GM04503 (cell line): Measurements from ENCODE around the gene DNASE1L2.
"Not testable (repeated sequence)": the region's sequence is repeated elsewhere in the genome, so short reads cannot be mapped to it uniquely, and the experiment has no call there.

Experiments
- DNase-seq: peaks from one replicate; pipeline ENCODE4 v3.0.0-alpha.2; 2012; ENCODE audit warnings: low read depth

The DNASE1L2 gene

GRCh38 chr16:2236337-2237101 is at the start of gene DNASE1L2:
Gene DNASE1L2 (plus strand): TSS chr16:2236444. CDS start chr16:2236817, 373 bp downstream.
- no peak for DNase-seq

DNA sequence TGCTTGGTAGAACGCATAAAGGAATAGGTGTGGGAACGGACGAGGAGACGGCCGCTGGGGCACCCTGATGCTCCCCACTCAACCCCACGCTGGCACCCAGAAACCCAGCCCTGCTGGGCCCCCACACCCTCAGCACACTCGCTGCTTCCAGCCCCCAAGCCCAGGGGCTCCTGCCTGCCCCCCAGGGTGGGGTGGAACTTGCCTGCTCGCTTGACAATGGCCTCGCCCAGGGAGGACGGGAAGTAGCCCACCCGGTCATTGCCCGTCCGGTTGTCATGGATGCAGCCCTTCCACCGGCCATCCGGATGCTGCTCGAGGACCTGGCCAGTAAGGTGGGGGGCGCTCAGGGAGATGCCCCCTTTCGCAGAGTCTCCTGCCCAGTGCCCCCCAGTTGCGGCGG is 49.7 kb upstream of the DNASE1L2 start:
- DNase-seq: no peak

DNA sequence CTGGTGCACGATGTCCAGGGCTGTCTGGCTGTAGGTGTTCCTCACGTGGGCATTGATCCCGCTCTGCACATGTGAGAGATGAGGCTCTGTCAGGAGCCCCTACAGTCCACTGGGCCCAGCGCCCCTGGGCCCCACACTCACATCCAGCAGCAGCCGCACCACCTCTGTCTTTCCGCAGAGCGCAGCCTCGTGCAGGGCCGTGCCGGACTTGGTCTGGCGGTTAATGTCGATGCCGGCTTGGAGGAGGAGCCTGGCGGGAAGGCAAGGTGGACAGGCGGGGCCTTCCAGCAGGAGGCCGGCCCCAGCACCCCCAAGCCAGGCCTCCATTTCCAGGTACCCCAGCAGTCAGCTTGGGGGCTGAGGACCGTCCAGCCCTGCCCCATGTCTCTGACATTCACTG is 49.0 kb upstream of the DNASE1L2 start:
- no peak for DNase-seq

DNA sequence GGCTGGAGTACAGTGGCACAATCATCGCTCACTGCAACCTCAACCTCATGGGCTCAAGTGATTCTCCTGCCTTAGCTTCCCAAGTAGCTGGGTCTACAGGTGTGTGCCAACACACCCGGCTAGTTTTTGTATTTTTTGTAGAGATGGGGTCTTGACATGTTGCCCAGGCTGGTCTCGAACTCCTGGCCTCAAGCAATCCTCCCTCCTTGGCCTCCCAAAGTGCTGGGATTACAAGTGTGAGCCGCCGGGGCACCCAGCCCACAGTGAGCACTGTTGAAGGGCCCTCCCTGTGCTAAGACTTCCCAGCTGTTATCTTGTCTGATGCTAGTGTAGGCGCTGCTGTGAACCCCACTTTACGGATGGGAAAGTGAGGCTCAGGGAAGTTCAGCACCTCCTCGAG is 47.8 kb upstream of the DNASE1L2 start:
- no peak for DNase-seq

GRCh38 chr16:2189252-2189893 is 46.9 kb upstream of the DNASE1L2 start:
- DNase-seq: no peak

DNA sequence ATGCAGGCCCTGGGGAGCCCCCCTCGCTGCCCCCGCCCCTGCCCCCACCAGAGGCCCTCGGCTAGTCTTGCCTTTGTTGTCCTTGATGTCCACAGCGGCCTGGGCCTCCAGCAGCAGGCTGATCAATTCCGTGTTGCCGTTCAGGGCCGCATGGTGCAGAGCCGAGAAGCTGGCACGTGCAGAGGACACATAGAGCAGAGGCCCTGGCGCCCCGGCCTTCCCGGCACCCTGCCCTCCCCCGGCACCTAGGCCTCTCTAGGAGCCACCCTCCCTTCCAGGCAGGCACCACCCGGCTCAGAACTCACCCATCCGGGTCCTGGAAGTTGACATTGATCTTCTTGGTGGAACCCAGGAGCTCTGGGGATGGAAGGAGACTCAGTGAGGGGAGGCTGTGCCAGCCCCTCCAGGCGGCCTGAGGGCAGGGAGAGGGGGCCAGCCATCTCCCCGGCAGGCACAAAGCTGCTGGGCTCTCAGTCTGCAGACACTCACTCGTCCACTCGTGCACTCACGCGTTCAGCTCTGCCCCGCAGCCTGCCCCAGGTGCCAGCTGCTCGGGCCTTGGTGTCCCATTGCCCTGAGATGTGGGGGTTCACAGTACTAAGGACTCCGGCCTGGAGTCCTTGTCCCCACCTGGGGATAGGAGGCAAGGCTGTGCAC is 46.1 kb upstream of the DNASE1L2 start:
- DNase-seq: no peak

GRCh38 chr16:2190659-2191445 is 45.4 kb upstream of the DNASE1L2 start:
- DNase-seq: no peak

DNA sequence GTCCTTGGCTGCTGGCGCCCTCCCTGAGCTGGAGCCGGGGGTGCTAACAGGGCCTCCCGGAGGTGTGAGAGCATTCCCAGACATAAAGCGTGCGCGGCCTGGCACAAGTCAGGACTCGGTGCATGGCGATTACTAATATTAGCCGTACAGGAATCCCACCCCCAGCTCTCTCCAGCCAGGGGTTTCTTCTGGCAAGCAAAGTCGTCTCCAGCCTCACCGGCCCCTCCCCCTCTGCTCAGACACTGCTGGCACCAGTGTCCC is 44.9 kb upstream of the DNASE1L2 start:
- no peak for DNase-seq

DNA sequence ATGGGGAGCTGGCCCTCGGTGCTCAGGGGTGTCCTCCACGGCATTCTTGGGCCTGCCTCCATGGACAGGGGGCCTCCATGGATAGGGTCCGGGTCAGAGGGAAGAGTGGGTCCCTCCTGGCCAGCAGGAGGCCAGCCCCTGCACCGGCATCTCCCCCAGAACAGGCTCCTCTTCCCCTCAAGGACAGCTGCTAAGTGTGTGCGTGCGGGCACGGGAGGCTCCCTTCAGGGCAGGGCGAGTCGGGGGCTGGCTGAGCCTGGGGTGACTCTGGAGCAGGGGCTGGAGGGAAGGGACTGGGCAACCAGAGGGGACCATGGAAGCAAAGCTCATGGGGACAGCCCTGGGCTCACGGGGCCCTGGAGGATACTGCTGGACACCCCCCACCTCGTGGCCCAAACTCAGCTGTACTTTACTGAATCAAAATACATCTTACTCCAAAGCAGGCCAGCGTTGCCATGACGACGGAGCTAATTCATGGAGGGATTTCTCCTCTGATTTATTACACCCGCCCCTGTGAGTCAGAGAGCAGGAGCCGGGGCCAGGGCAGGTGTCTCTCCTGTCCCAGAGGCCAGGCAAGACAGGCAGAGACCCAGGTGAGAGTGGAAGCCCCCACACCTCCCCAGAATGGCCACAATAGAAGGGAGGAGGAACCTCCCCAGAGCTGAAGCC is 41.9 kb upstream of the DNASE1L2 start:
- no peak for DNase-seq

DNA sequence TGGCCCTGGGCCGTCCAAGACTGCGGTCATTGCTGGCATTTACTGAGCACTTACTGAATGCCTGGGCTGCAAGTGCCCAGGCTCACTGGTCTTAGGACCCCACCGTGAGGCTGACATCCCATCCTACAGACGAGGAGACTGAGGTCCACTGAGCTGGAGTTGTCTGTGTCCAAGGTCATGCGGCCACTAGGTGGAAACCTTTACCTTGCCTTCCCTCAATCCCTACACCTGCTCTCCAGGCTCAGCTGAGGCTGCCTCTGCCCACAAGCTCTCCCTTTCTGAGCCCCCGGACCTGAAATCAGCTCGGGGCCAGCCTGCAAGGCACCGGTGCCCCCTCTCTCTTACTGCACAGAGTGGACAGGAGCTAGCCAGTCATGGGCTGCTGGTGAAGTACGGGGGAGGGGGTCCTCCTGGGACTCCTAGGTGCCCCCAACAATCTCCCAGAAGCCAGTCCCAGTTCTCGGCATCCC is 41.4 kb upstream of the DNASE1L2 start:
- no peak for DNase-seq

GRCh38 chr16:2195322-2196161 is 40.7 kb upstream of the DNASE1L2 start:
- DNase-seq: no peak

DNA sequence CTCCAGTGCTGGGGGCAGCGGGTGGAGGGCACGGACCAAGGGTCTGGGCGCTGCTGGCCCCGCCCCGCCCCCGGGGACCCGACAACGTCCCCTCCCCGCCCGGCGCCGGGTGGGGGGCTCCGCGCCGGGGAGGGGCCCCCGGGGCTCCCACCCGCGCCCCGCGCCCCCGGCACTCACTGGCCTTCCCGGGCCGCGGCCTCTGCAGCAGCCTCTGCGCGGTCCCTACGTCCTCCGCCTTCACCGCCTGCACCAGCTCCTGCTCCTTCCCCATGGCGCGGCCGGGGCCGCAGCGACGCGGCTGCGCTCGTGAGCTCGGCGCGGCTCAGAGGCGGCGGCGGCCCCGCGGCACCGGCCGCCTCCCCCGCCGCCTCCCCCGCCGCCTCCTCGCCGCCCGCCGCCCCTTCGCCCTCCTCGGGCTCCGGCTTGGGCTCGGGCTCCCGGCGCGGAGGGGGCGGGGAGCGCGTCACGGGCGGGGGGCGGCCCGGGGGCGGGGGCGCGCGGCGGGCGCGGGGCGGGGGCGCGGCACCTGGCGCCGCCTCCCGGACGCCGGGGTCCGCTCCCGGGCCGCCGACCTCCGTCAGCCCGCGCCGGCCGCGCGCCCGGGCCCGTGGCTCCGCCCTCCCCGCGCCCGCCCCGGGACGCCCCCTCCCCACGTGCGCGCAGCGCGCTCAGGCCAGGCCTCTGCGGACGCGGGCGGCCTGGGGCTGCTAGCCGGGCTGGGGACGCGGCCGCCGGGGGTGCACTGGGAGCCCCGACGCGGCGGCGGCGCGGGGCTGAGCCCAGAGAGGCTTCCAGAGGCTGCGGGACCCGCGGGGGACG is 39.9 kb upstream of the DNASE1L2 start, which contains the start of gene CASKIN1:
Gene CASKIN1 (minus strand): TSS at position 444 of the 819 bp plus-strand sequence. CDS start 173 bp downstream, at position 271.
- no peak for DNase-seq

- DNase-seq: no peak
Measured at GRCh38 chr16:2196981-2197511, 39.2 kb upstream of the DNASE1L2 start.

- DNase-seq: no peak
Measured at GRCh38 chr16:2197765-2198164, 38.5 kb upstream of the DNASE1L2 start.

GRCh38 chr16:2198283-2198682 is 38.0 kb upstream of the DNASE1L2 start:
- no peak for DNase-seq

GRCh38 chr16:2199095-2199494 is 37.1 kb upstream of the DNASE1L2 start:
- no peak for DNase-seq

DNA sequence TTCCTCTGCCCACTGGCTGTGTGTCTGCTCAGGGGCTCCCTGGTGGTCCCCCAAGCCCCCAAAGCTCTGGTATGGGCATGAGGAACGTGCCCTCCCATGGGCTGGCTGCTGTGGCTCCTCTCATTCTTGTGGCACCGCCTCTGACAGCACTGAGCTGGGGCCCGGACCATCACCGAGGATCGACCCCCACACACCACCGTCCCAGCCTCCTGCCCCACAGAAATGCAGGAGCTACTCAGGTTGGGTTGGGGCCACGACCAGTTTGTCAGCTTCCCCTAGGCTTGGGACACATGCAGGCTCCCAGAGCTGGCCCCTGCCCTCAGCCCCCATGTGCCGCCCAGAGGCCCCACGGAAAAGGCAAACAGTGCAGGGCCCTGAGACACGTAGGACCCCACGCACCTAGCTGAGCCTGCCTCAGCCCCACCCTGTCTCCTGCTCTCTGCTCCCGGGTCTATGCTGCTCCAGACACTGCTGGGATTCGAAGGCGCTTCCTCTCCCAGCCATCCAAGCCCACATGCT is 36.6 kb upstream of the DNASE1L2 start:
- no peak for DNase-seq

GRCh38 chr16:2200313-2200712 is 35.9 kb upstream of the DNASE1L2 start:
- no peak for DNase-seq

DNA sequence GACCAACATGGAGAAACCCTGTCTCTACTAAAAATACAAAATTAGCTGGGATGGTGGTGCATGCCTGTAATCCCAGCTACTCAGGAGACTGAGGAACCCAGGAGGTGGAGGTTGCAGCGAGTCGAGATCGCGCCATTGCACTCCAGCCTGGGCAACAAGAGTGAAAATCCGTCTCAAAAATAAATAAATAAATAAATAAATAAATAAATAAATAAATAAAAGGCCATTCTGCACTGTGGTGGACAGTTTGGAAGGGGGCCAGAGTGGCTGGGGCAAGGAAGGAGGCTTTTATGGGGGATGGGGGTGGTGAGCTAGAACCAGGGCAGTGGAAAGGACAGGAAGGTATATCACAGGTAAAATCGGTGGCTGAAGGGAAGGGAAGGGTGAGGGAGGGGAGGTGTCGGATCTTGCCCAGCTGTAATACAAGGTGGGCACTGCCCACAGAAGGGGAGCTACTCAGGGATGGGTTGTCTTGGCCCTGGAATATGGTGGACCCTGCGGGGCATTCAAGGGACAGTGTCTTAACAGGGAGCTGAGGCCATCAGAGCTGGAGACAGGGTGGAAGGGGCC is 33.0 kb upstream of the DNASE1L2 start:
- DNase-seq: not testable (repeated sequence)
